ENCODE data around the gene HOXD4. TPM values are rescaled to one million over a fixed set of nuclear protein-coding genes. Genes with fewer than 3 reads are reported as not detected.

HOXD4 gene
- total RNA-seq, 4 donors from 2014 or later, result 3.8 to 17.1 (median 16.6) TPM

DNA sequence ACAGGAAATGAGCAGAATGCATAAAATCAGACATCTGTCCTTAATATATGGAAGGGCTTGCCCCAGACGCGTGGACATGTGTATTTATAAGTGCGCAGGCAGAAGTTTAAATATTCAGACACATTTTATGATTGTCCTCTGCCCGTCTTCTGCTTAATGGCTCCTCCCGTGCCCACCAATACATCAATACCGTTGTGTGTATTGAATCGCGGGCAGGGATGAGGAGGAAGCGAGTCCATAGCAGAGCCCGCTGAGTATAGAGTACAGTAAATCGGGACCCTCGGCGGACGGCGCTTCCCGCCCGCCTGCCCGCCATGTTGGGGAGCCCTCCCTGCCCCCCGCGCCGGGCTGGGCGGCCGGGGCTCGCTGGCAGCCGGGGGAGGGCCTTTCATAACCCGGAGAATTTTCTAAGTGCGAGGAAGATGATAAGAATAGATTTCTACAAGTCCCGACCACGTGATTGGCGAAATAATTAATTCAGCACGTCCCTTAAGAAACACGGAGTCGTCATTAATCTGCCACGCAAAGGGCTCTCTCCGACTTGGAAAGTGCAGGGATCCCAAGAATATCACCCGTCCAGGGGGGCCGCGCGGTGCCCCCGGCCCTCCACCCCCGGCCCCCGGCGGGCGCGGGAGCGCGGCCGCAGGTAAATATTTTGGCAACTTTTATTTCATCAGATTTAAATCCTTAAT, 5.6 kb downstream of the HOXD4 start, which contains the start of gene HOXD3:
HOXD3 (plus strand) TSS at position 501 of the 692 bp plus-strand sequence. CDS start 11,808 bp downstream, outside the sequence.
- Histone ChIP-seq H3K36me3 (peaks cover 0 to 27% (median 0%) of the 10 kb centered on the region in 3 donors), H3K9me3 (no peaks in the 10 kb centered on the region), H3K27me3 (peaks cover 3 to 92% of the 10 kb centered on the region in 2 donors), H3K27ac (no peak within 1 kb of the TSS), H3K4me3 (peak within 1 kb of the TSS in 2 of 4 donors; percentile 16 to 21), H3K4me1 (peaks cover 0 to 38% (median 9%) of the 10 kb centered on the region in 4 donors)
- 25 to 41% methylated on average over 48 of the region's 48 CpGs for WGBS, 2 donors
- DNase-seq (ENCODE audit: low spot score in 2 of 2), result no peak
- TF ChIP-seq EP300 (IDR thresholded peaks at IDR 0.05) (no peak), POLR2A (IDR thresholded peaks at IDR 0.05) (no peak)
- TF ChIP-seq, protein P1, sequence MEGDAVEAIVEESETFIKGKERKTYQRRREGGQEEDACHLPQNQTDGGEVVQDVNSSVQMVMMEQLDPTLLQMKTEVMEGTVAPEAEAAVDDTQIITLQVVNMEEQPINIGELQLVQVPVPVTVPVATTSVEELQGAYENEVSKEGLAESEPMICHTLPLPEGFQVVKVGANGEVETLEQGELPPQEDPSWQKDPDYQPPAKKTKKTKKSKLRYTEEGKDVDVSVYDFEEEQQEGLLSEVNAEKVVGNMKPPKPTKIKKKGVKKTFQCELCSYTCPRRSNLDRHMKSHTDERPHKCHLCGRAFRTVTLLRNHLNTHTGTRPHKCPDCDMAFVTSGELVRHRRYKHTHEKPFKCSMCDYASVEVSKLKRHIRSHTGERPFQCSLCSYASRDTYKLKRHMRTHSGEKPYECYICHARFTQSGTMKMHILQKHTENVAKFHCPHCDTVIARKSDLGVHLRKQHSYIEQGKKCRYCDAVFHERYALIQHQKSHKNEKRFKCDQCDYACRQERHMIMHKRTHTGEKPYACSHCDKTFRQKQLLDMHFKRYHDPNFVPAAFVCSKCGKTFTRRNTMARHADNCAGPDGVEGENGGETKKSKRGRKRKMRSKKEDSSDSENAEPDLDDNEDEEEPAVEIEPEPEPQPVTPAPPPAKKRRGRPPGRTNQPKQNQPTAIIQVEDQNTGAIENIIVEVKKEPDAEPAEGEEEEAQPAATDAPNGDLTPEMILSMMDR (IDR thresholded peaks at IDR 0.05), result no peak

DNA sequence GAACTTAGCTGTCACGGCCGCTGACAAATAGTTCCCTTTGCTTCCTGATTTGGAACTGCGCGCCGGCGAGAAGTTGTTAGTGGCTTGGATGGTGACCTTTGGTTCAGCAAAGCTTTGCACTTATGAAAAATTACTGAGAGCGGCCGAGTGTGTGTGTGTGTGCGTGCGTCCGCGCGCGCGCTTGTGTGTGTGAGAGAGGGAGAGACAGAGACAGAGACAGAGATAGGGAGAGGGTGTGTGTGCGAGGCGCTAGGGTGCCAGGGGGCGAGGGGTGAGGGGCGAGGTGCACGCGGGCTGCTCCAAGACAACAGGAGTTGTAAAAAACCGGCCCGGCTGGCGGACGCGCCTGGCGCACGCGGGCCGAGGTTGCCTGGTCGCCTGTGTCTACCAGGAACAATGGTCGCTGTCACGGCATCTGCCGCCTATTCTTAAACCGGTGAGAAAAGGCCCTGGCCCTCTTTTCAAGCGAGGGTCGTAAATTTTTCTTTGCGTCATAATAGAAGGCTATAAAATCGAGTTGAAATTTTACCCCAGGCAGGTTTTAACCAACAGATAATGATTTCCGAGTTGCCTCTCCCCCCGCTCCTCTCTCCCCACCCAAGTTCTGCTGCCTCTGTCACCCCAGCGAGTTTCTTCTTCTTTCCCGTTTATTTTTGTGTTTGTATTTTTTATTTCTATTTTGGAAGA, 6.3 kb downstream of the HOXD4 start:
- WGBS, 2 donors, result 46 to 55% methylated on average over 43 of the region's 43 CpGs
- DNase-seq (ENCODE audit: low spot score in 2 of 2), result no peak

DNA sequence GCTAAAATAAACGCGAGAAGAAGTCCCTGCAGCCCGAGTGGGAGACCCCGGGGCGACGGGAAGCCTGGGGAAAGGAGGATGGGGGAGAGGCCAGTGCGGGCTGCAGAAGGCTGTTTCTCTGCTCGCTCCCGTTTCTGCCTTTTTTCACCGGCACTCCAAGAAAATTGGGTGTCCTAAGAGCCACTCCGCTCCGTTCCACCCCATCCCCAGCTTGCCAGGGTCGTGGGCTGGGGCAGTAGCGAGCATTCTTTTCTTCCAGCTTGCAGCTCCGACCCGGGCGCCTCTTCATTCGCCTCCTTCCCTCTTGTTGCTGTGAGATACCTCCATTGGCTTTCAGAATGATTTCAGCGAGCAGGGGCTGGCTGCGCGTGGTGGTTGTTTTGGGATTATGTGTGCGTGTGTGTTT, 6.8 kb downstream of the HOXD4 start:
- H3K9me3 ChIP-seq, result no peaks in the 10 kb centered on the region
- WGBS, 2 donors, result 66 to 69% methylated on average over 22 of the region's 22 CpGs
- H3K27me3 ChIP-seq, result peaks cover 3 to 92% of the 10 kb centered on the region in 2 donors
- TF ChIP-seq POLR2A (IDR thresholded peaks at IDR 0.05) (no peak), EP300 (IDR thresholded peaks at IDR 0.05) (no peak)
- TF ChIP-seq, protein P1 (IDR thresholded peaks at IDR 0.05), result no peak
- H3K36me3 ChIP-seq, result peaks cover 0 to 16% (median 0%) of the 10 kb centered on the region in 3 donors
- peaks cover 0 to 44% (median 9%) of the 10 kb centered on the region in 4 donors for H3K4me1 ChIP-seq
- no peak for DNase-seq (ENCODE audit: low spot score in 2 of 2)
- no peak overlapping the region for H3K27ac ChIP-seq
- no peak overlapping the region for H3K4me3 ChIP-seq

More for the DNA sequence above, 6.3 kb downstream of the HOXD4 start:
- H3K4me3 ChIP-seq, result peak overlapping the region in 2 of 4 donors; percentile 16 to 21
- H3K27me3 ChIP-seq, result peaks cover 3 to 92% of the 10 kb centered on the region in 2 donors
- peaks cover 0 to 22% (median 0%) of the 10 kb centered on the region in 3 donors for H3K36me3 ChIP-seq
- H3K4me1 ChIP-seq, result peaks cover 0 to 41% (median 9%) of the 10 kb centered on the region in 4 donors
- TF ChIP-seq EP300 (IDR thresholded peaks at IDR 0.05), result no peak
- TF ChIP-seq, protein P1 (IDR thresholded peaks at IDR 0.05), result no peak
- TF ChIP-seq POLR2A (IDR thresholded peaks at IDR 0.05), result no peak
- H3K9me3 ChIP-seq, result no peaks in the 10 kb centered on the region
- no peak overlapping the region for H3K27ac ChIP-seq

DNA sequence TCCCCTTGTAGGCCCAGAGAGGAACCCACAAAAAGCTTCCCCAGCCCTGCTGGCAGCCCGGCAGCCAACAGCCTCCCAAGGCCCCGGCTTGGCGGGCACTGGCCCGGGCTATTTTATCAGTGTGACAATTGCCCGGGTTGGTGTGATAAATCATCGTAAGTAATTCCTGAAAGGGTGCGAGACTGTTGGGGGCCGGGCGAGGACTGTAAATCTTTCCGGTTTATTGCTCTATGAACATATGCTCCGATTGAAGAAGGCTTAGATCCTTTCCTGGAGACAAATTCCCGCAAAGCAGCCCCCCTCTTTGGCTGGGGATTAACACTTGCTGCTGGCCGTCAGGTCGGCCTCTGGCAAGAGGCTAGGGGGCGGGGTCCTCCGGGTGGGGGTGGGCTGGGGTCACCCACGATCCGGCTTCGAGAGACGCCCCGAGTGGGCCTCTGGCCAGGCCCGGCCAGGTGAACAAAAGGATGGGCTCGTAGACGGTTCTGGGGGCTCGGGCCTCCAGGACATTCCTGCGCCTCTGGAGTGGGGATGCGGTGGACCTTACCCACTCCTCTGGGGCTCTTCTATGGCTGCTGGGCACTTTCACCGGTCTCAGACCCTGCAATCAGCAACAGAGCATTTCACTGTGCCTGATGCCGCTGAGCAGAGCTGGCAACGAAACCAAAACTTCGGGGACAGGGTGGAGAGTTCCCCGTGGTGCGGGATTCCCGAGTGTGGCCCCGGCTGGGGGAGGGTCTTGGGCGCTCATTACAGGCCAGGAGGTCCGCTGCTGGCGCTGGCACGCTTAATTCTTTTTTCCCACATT, 7.7 kb downstream of the HOXD4 start:
- no peak for DNase-seq (ENCODE audit: low spot score in 2 of 2)
- H3K9me3 ChIP-seq, result peaks cover 0 to 4% (median 0%) of the 10 kb centered on the region in 4 donors
- no peak overlapping the region for H3K4me3 ChIP-seq
- peaks cover 0 to 44% (median 9%) of the 10 kb centered on the region in 4 donors for H3K4me1 ChIP-seq
- H3K27ac ChIP-seq, result no peak overlapping the region
- WGBS, 2 donors, result 59 to 63% methylated on average over 32 to 34 of the region's 39 CpGs
- H3K36me3 ChIP-seq, result peaks cover 0 to 9% (median 0%) of the 10 kb centered on the region in 3 donors
- TF ChIP-seq, protein P1 (IDR thresholded peaks at IDR 0.05), result no peak
- no peak for TF ChIP-seq EP300 (IDR thresholded peaks at IDR 0.05)
- no peak for TF ChIP-seq POLR2A (IDR thresholded peaks at IDR 0.05)
- peaks cover 3 to 97% of the 10 kb centered on the region in 2 donors for H3K27me3 ChIP-seq
